Posterior cingulate gyrus (tissue), 11 donors: ENCODE measurements around the gene RNF40.
A peak's percentile ranks its signal among the peaks of the same experiment; 100 is the strongest.

Experiments used
- DNase-seq, 10 donors: peaks; one replicate each; pipeline versions ENCODE4 v3.0.0 to v3.0.0-alpha.2; 2020 to 2021; ENCODE audit warnings: mixed read lengths in 3 of 10
- intact Hi-C: fragments of 100-400 bp; cut with DNase I; formaldehyde crosslinking; loops from one replicate; pipeline ENCODE4 v1.15.1; 2023

Gene RNF40

DNA sequence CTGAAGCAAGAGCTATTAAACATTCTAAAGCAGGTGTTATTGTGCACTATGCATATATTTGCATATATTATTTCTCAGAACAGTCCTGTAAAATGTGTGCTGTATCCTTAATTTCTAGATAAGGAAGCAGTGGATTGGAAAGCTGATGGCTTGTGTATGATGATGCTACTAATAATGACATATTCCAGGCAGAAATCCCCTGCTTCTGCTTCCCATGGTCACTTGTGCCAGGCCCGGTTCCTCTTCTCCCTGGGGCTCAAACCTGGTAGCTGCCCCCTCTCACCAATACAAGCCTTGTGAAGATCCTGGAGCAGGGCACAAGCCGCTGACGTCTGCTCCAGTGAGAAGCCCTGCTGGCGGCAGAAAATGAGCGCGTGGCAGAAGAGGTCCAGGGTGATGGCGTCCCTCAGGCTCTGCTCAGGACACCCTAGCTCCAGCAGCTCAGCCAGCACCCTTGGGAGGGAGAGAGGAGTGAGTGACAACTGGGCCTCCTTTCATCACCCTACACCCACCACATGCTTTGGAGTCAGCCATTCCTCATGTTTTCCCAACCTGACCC, 2.0 kb upstream of the RNF40 start:
- intact Hi-C loops: loop anchor here (10.0 kb wide), 1 partner anchor 65 kb away; no protein-coding TSS in a partner anchor
- peak in 3 of 10 donors; percentile 10 to 43 (median 18) for DNase-seq

DNA sequence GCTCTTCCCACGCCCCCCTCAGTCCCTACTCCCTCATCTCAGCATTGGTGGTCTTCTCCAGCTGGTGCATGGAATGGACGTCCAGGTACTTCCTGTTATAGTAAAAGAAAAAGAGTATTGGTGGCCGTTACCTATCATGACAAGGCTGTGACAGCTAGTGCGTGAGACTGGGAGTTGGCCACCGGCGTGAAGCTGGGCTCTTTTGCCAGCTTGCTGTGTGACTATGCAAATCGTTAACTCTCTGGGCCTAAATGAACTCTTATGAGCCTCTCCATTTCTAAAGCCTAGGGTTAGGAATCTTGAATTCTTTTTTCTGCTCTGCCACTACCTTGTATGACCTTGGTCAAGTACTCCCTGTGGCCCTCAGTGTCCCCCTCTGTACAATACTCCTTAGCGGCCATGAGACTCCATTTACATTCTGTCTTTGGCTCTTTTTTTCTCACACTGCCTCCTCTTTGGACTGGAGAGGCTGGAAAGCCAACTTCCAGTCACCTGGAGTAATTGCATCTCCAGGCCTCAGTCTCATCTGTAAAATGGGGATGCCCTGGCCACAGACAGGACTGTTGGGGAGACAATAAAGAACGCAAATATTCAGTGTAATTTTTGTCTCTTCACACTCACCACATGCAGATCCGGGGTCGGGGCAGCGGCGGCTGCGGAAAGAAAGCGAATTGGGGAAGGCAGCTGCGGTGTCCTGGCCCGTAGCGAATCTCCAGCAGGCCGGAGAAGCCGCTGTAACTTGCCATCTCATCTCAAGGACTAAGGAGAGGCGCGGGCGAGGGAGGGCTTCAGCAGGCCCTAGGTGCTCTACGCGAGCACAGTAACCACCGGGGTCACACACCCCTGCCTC, 1.3 kb upstream of the RNF40 start:
- intact Hi-C loops: loop anchor here (10.0 kb wide), 1 partner anchor 64 kb away; no protein-coding TSS in a partner anchor
- DNase-seq: peak in 2 of 10 donors; percentile 6 to 45

GRCh38 chr16:30761427-30761927, 645 bp upstream of the RNF40 start:
- peak in 5 of 10 donors; percentile 31 to 89 (median 82) for DNase-seq
- intact Hi-C loops: loop anchor here (10.0 kb wide), 1 partner anchor 63 kb away; no protein-coding TSS in a partner anchor

- peak in 3 of 10 donors; percentile 7 to 38 (median 30) for DNase-seq
- intact Hi-C loops: loop anchor here (2.0 to 10.0 kb wide), 2 partner anchors 14 to 62 kb away; partner anchors contain the start of gene PHKG2
Measured at GRCh38 chr16:30762991-30763725, 1.0 kb downstream of the RNF40 start.

- DNase-seq: peak in 3 of 10 donors; percentile 14 to 62 (median 38)
- intact Hi-C loops: loop anchor here (10.0 kb wide), 1 partner anchor 61 kb away; no protein-coding TSS in a partner anchor
Measured at GRCh38 chr16:30764086-30764485, 2.0 kb downstream of the RNF40 start.

DNA sequence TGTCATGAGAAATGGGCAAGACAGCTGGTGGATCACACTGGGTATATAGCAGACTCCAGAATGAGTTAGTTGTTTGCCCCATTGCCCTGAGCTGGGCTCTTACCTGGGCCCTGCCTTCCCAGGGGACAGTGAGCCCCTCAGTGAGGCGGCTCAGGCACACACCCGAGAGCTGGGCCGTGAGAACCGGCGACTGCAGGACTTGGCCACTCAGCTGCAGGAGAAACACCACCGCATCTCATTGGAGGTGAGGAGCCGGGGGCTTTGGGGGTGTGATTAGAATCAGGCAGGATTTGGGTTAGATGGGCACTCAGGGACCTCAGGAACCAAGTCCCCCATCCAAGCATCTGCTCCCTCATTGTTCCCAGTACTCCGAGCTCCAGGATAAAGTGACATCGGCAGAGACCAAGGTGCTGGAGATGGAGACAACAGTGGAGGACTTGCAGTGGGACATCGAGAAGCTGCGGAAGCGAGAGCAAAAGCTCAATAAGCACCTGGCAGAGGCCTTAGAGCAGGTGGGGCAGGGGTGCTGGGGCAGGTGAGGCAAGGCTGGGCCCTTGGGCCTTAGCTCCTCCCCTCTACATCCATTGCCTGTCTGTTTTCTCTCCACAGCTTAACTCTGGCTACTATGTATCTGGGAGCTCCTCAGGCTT, 2.8 kb downstream of the RNF40 start:
- intact Hi-C loops: loop anchor here (10.0 kb wide), 1 partner anchor 60 kb away; no protein-coding TSS in a partner anchor
- DNase-seq: peak in 2 of 10 donors; percentile 49 to 72

GRCh38 chr16:30766206-30766932, 4.2 kb downstream of the RNF40 start:
- intact Hi-C loops: loop anchor here (10.0 kb wide), 1 partner anchor 58 kb away; no protein-coding TSS in a partner anchor
- peak in 3 of 10 donors; percentile 57 to 70 (median 61) for DNase-seq

GRCh38 chr16:30766933-30767284, 4.8 kb downstream of the RNF40 start:
- peak in 1 of 10 donors; percentile 38 for DNase-seq
- intact Hi-C loops: loop anchor here (10.0 kb wide), 1 partner anchor 58 kb away; no protein-coding TSS in a partner anchor

DNA sequence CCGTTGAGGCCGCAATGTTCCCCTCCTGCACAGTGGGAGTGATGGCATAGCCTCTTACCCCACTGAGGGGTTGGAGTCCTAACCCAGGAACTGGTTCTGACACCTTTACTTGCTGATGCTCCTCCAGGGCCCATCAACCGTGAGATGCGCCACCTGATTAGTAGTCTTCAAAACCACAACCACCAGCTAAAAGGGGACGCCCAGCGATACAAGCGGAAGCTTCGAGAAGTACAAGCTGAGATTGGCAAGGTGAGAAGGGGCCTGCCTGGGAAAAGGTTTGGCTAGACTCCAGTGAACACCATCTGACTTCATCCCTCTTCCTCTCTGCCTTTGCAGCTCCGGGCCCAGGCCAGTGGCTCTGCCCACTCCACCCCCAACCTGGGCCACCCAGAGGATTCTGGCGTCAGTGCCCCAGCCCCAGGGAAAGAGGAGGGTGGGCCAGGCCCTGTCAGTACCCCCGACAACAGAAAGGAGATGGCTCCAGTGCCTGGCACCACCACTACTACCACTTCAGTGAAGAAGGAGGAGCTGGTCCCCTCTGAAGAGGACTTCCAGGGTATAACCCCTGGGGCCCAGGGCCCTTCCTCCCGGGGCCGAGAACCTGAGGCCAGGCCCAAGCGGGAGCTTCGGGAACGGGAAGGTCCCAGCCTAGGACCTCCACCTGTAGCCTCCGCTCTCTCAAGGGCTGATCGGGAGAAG, 5.8 kb downstream of the RNF40 start:
- DNase-seq: peak in 2 of 10 donors; percentile 38 to 55

GRCh38 chr16:30768583-30769181, 6.6 kb downstream of the RNF40 start:
- intact Hi-C loops: loop anchor here (10.0 kb wide), 1 partner anchor 56 kb away; no protein-coding TSS in a partner anchor
- DNase-seq: peak in 4 of 10 donors; percentile 4 to 54 (median 33)

More for the DNA sequence above, 5.8 kb downstream of the RNF40 start:
- intact Hi-C loops: loop anchor here (10.0 kb wide), 1 partner anchor 57 kb away; no protein-coding TSS in a partner anchor

- DNase-seq: peak in 3 of 10 donors; percentile 43 to 48 (median 43)
- intact Hi-C loops: loop anchor here (10.0 kb wide), 1 partner anchor 55 kb away; no protein-coding TSS in a partner anchor
Measured at GRCh38 chr16:30769379-30770089, 7.4 kb downstream of the RNF40 start.

- DNase-seq: peak in 2 of 10 donors; percentile 55 to 79
Measured at GRCh38 chr16:30771726-30772125, 9.6 kb downstream of the RNF40 start.

DNA sequence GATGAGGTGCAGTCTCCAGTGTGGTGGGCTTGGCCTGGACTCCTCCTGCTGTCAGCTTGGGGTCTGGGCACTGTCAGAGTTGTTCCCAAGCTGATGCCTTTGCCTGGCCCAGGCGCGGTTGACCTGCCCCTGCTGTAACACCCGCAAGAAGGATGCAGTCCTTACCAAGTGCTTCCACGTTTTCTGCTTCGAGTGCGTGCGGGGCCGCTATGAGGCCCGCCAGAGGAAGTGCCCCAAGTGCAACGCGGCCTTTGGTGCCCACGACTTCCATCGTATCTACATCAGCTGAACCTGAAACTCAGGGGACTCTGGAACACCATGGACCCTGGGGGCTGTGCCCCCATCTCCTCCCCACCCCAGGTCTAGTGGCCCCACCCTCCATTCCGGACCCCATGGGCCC, 11.7 kb downstream of the RNF40 start:
- intact Hi-C loops: no loop called here
- DNase-seq: peak in 1 of 10 donors; percentile 67

More at GRCh38 chr16:30771726-30772125, 9.6 kb downstream of the RNF40 start:
- intact Hi-C loops: no loop called here

GRCh38 chr16:30774367-30775130, 12.4 kb downstream of the RNF40 start:
- peak in 2 of 10 donors; percentile 27 to 71 for DNase-seq
- intact Hi-C loops: no loop called here

DNA sequence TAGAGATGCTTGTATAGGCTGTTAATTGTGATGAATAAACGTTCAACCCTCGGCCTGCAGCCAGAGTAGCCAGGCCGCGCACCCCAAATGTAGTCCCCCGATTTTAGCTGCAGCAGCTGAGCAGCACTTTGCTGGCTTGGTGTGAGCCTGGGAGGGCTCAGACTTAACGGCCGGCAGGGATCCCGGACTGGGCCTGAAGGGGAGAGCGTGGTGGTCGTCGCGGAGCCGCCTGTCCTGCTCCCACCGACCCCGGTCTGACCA, 12.9 kb downstream of the RNF40 start:
- no peak for DNase-seq
- intact Hi-C loops: no loop called here

- intact Hi-C loops: no loop called here
- peak; percentile 78 to 98 (median 88) for DNase-seq
Measured at GRCh38 chr16:30775392-30776188, 13.5 kb downstream of the RNF40 start.
